T-helper 17 cell (primary cell): ENCODE measurements around the gene IGFALS. TPM values are rescaled to one million over a fixed set of nuclear protein-coding genes. Genes with fewer than 3 reads are reported as not detected.
A peak's percentile ranks its signal among the peaks of the same experiment; 100 is the strongest.

Source experiments
- ATAC-seq: fragments of 150-1000 bp; cut with Tn5 transposase; 2 replicates; pipeline ENCODE4 v1.10.0; 2021; ENCODE audit warnings: mild to moderate bottlenecking, moderate library complexity
- DNase-seq, 3 donors: peaks; one replicate each; pipeline versions ENCODE4 v3.0.0 to v3.0.0-alpha.2; 2020 to 2021
- H3K9me3 ChIP-seq: one replicate; pipeline ENCODE4 v1.7.0; 2013; ENCODE audit warnings: low read length, mild to moderate bottlenecking; ENCODE audit not compliant: control insufficient read depth, poor library complexity, severe bottlenecking
- H3K27ac Mint-ChIP-seq: one replicate; pipeline ENCODE4 v1.8.0; 2022; ENCODE audit warnings: mild to moderate bottlenecking, moderate library complexity, mixed read lengths
- H3K27me3 Mint-ChIP-seq: one replicate; pipeline ENCODE4 v1.8.0; 2022; ENCODE audit warnings: mixed read lengths
- H3K36me3 Mint-ChIP-seq: one replicate; pipeline ENCODE4 v1.8.0; 2022; ENCODE audit warnings: low read depth, mixed read lengths
- H3K4me1 Mint-ChIP-seq: one replicate; pipeline ENCODE4 v1.8.0; 2022; ENCODE audit warnings: mild to moderate bottlenecking, mixed read lengths
- H3K4me3 Mint-ChIP-seq: one replicate; pipeline ENCODE4 v1.8.0; 2022; ENCODE audit warnings: mild to moderate bottlenecking, moderate library complexity, mixed read lengths
- total RNA-seq, 4 donors: library from RNA in 2 of 4; stranded (reverse) in 2 of 4; gene quantifications; one replicate each; pipeline ENCODE4 v1.2.3 and lab custom pipeline; 2022 to 2026

Gene IGFALS
- total RNA-seq, 2 donors from 2014 or later = 0.25 to 0.55 TPM

GRCh38 chr16:1774448-1774780, 19.1 kb downstream of the IGFALS start:
- Mint-ChIP-seq H3K27me3 (no peaks in the 10 kb centered on the region), H3K36me3 (peaks cover 3% of the 10 kb centered on the region), H3K27ac (no peak overlapping the region), H3K4me3 (peak overlapping the region; percentile 2), H3K4me1 (peaks cover 18% of the 10 kb centered on the region)
- ATAC-seq (no peak), DNase-seq (no peak)
- H3K9me3 ChIP-seq = no peaks in the 10 kb centered on the region

GRCh38 chr16:1773703-1774447, 19.6 kb downstream of the IGFALS start:
- peaks cover under 1% of the 10 kb centered on the region for H3K36me3 Mint-ChIP-seq

GRCh38 chr16:1772908-1773702, 20.4 kb downstream of the IGFALS start, which contains the start of gene MRPS34:
TSS of gene MRPS34 (minus strand) at chr16:1773134. CDS start at chr16:1773119, 15 bp downstream.
- DNase-seq (peak; percentile 66 to 76 (median 75)), ATAC-seq (peak; percentile 58)
- Mint-ChIP-seq H3K27ac (peak within 1 kb of the TSS; percentile 77), H3K36me3 (no peaks in the 10 kb centered on the region), H3K4me1 (peaks cover 18% of the 10 kb centered on the region), H3K4me3 (peak within 1 kb of the TSS; percentile 99), H3K27me3 (no peaks in the 10 kb centered on the region)
- H3K9me3 ChIP-seq = no peaks in the 10 kb centered on the region

More at GRCh38 chr16:1773703-1774447, 19.6 kb downstream of the IGFALS start:
- peak overlapping the region; percentile 99 for H3K4me3 Mint-ChIP-seq
- H3K27ac Mint-ChIP-seq = no peak overlapping the region
- H3K4me1 Mint-ChIP-seq = peaks cover 18% of the 10 kb centered on the region
- DNase-seq = no peak
- H3K27me3 Mint-ChIP-seq = no peaks in the 10 kb centered on the region
- no peaks in the 10 kb centered on the region for H3K9me3 ChIP-seq
- ATAC-seq = peak; percentile 4

GRCh38 chr16:1772362-1772907, 21.1 kb downstream of the IGFALS start, which contains the start of gene EME2:
TSS of gene EME2 (plus strand) at chr16:1772810. CDS start at chr16:1773228, 418 bp downstream.
- peak; percentile 38 for ATAC-seq
- Mint-ChIP-seq H3K4me3 (peak within 1 kb of the TSS; percentile 99), H3K27me3 (no peaks in the 10 kb centered on the region), H3K27ac (peak within 1 kb of the TSS; percentile 77), H3K36me3 (no peaks in the 10 kb centered on the region), H3K4me1 (peaks cover 18% of the 10 kb centered on the region)
- H3K9me3 ChIP-seq = no peaks in the 10 kb centered on the region
- peak in 2 of 3 donors; percentile 42 to 46 for DNase-seq

- H3K27ac Mint-ChIP-seq = peak overlapping the region; percentile 77
- DNase-seq (no peak), ATAC-seq (no peak)
- no peaks in the 10 kb centered on the region for H3K36me3 Mint-ChIP-seq
- H3K9me3 ChIP-seq = no peaks in the 10 kb centered on the region
- peaks cover 18% of the 10 kb centered on the region for H3K4me1 Mint-ChIP-seq
- no peaks in the 10 kb centered on the region for H3K27me3 Mint-ChIP-seq
- H3K4me3 Mint-ChIP-seq = peak overlapping the region; percentile 99
These were observed 21.6 kb downstream of the IGFALS start for GRCh38 chr16:1771864-1772361.

GRCh38 chr16:1771188-1771863, 22.2 kb downstream of the IGFALS start, which contains the start of gene NME3:
TSS of gene NME3 (minus strand) at chr16:1771543. CDS start at chr16:1771534, 9 bp downstream.
- peak; percentile 59 for ATAC-seq
- DNase-seq = peak; percentile 63 to 67 (median 65)
- Mint-ChIP-seq H3K4me1 (peaks cover 18% of the 10 kb centered on the region), H3K27ac (peak within 1 kb of the TSS; percentile 79), H3K4me3 (peak within 1 kb of the TSS; percentile 99), H3K27me3 (no peaks in the 10 kb centered on the region), H3K36me3 (no peaks in the 10 kb centered on the region)
- H3K9me3 ChIP-seq = no peaks in the 10 kb centered on the region

- peak; percentile 55 for ATAC-seq
- Mint-ChIP-seq H3K27ac (peak overlapping the region; percentile 79), H3K4me3 (peak overlapping the region; percentile 99), H3K4me1 (peaks cover 18% of the 10 kb centered on the region), H3K36me3 (no peaks in the 10 kb centered on the region), H3K27me3 (no peaks in the 10 kb centered on the region)
- DNase-seq = peak; percentile 35 to 60 (median 57)
- no peaks in the 10 kb centered on the region for H3K9me3 ChIP-seq
These were observed 22.9 kb downstream of the IGFALS start for GRCh38 chr16:1770328-1771187.

- Mint-ChIP-seq H3K36me3 (no peaks in the 10 kb centered on the region), H3K27ac (peak overlapping the region; percentile 79), H3K27me3 (no peaks in the 10 kb centered on the region), H3K4me1 (peaks cover 14% of the 10 kb centered on the region), H3K4me3 (peak overlapping the region; percentile 58)
- no peak for DNase-seq
- ATAC-seq = no peak
- H3K9me3 ChIP-seq = no peaks in the 10 kb centered on the region
These were observed 23.9 kb downstream of the IGFALS start for GRCh38 chr16:1769402-1770300.

- Mint-ChIP-seq H3K27ac (no peak overlapping the region), H3K4me1 (peaks cover 12% of the 10 kb centered on the region), H3K27me3 (no peaks in the 10 kb centered on the region), H3K36me3 (no peaks in the 10 kb centered on the region), H3K4me3 (no peak overlapping the region)
- no peaks in the 10 kb centered on the region for H3K9me3 ChIP-seq
- ATAC-seq (no peak), DNase-seq (no peak)
These were observed 24.6 kb downstream of the IGFALS start for GRCh38 chr16:1768767-1769401.

GRCh38 chr16:1768061-1768766, 25.3 kb downstream of the IGFALS start:
- ATAC-seq (no peak), DNase-seq (no peak)
- peak overlapping the region; percentile 28 for H3K4me3 Mint-ChIP-seq
- H3K4me1 Mint-ChIP-seq = peaks cover 11% of the 10 kb centered on the region
- H3K27ac Mint-ChIP-seq = peak overlapping the region; percentile 62
- H3K9me3 ChIP-seq = no peaks in the 10 kb centered on the region
- H3K36me3 Mint-ChIP-seq = no peaks in the 10 kb centered on the region
- H3K27me3 Mint-ChIP-seq = no peaks in the 10 kb centered on the region
